ENCODE measurements around the gene PCDHAC1. TPM values are rescaled to one million over a fixed set of nuclear protein-coding genes. Genes with fewer than 3 reads are reported as not detected.

PCDHAC1 gene
- total RNA-seq, 1 experiment from 2014 or later = 7.2 TPM

- Histone ChIP-seq H3K9me3 (ENCODE audit: low read depth, low read length, poor library complexity, severe bottlenecking) (no peaks in the 10 kb centered on the region), H3K4me3 (ENCODE audit: low read depth, low read length, poor library complexity, severe bottlenecking) (no peak overlapping the region), H3K27ac (ENCODE audit: low read depth, low read length, poor library complexity, severe bottlenecking) (no peak overlapping the region), H3K36me3 (ENCODE audit: insufficient read depth, low read length, poor library complexity, severe bottlenecking) (no peaks in the 10 kb centered on the region), H3K4me1 (ENCODE audit: insufficient read depth, low read length, poor library complexity, severe bottlenecking) (peaks cover 26% of the 10 kb centered on the region), H3K27me3 (replicated peaks; ENCODE audit: insufficient read depth, low read depth, low read length, poor library complexity) (no peaks in the 10 kb centered on the region)
- no peak for DNase-seq (ENCODE audit: low spot score)
- CTCF ChIA-PET = no interaction called here
- no TSS peak for BruUV-seq (replicated peaks)
- intact Hi-C loops (cut with micrococcal nuclease; ENCODE audit: unreplicated experiment) = no loop called here
- POLR2A ChIA-PET (ENCODE audit: low non-redundant PET) = no interaction called here
- TF ChIP-seq EZH2 (IDR thresholded peaks at IDR 0.05; ENCODE audit: borderline replicate concordance, low read depth, low read length, poor library complexity, severe bottlenecking) = no peak
- no peak for TF ChIP-seq CTCF (conservative IDR thresholded peaks at IDR 0.05; ENCODE audit: low read depth, low read length)
These were observed 36.1 kb downstream of the PCDHAC1 start for GRCh38 chr5:140962190-140962589.

- CTCF ChIA-PET = no interaction called here
- POLR2A ChIA-PET (ENCODE audit: low non-redundant PET) = no interaction called here
These were observed 38.3 kb downstream of the PCDHAC1 start for GRCh38 chr5:140964356-140964755.

GRCh38 chr5:140965905-140966292 is 39.8 kb downstream of the PCDHAC1 start:
- TF ChIP-seq CTCF (conservative IDR thresholded peaks at IDR 0.05; ENCODE audit: low read depth, low read length) (no peak), EZH2 (IDR thresholded peaks at IDR 0.05; ENCODE audit: borderline replicate concordance, low read depth, low read length, poor library complexity, severe bottlenecking) (no peak)
- Histone ChIP-seq H3K27me3 (replicated peaks; ENCODE audit: insufficient read depth, low read depth, low read length, poor library complexity) (no peaks in the 10 kb centered on the region), H3K9me3 (ENCODE audit: low read depth, low read length, poor library complexity, severe bottlenecking) (no peaks in the 10 kb centered on the region), H3K4me3 (ENCODE audit: low read depth, low read length, poor library complexity, severe bottlenecking) (peak overlapping the region; percentile 68), H3K36me3 (ENCODE audit: insufficient read depth, low read length, poor library complexity, severe bottlenecking) (no peaks in the 10 kb centered on the region), H3K4me1 (ENCODE audit: insufficient read depth, low read length, poor library complexity, severe bottlenecking) (peaks cover 48% of the 10 kb centered on the region), H3K27ac (ENCODE audit: low read depth, low read length, poor library complexity, severe bottlenecking) (peak overlapping the region; percentile 71)
- ChIA-PET POLR2A (ENCODE audit: low non-redundant PET) (interaction anchor here (0.6 kb wide), 1 partner anchor 880 kb away, joined by 10 read pairs; no protein-coding TSS in a partner anchor), CTCF (interaction anchor here (1.1 kb wide), 2 partner anchors 27 to 75 kb away, joined by 3 to 4 read pairs; no protein-coding TSS in a partner anchor)
- intact Hi-C loops (cut with micrococcal nuclease; ENCODE audit: unreplicated experiment) = loop anchor here (5.0 kb wide), 1 partner anchor 36 kb away; no protein-coding TSS in a partner anchor
- BruUV-seq (replicated peaks) = no TSS peak
- DNase-seq (ENCODE audit: low spot score) = no peak

More at GRCh38 chr5:140964356-140964755, 38.3 kb downstream of the PCDHAC1 start:
- H3K4me3 ChIP-seq (ENCODE audit: low read depth, low read length, poor library complexity, severe bottlenecking) = no peak overlapping the region
- intact Hi-C loops (cut with micrococcal nuclease; ENCODE audit: unreplicated experiment) = no loop called here
- no peak for TF ChIP-seq EZH2 (IDR thresholded peaks at IDR 0.05; ENCODE audit: borderline replicate concordance, low read depth, low read length, poor library complexity, severe bottlenecking)
- TF ChIP-seq CTCF (conservative IDR thresholded peaks at IDR 0.05; ENCODE audit: low read depth, low read length) = no peak
- no peaks in the 10 kb centered on the region for H3K36me3 ChIP-seq (ENCODE audit: insufficient read depth, low read length, poor library complexity, severe bottlenecking)
- H3K27ac ChIP-seq (ENCODE audit: low read depth, low read length, poor library complexity, severe bottlenecking) = no peak overlapping the region
- peaks cover 34% of the 10 kb centered on the region for H3K4me1 ChIP-seq (ENCODE audit: insufficient read depth, low read length, poor library complexity, severe bottlenecking)
- H3K9me3 ChIP-seq (ENCODE audit: low read depth, low read length, poor library complexity, severe bottlenecking) = no peaks in the 10 kb centered on the region
- BruUV-seq (replicated peaks) = no TSS peak
- no peaks in the 10 kb centered on the region for H3K27me3 ChIP-seq (replicated peaks; ENCODE audit: insufficient read depth, low read depth, low read length, poor library complexity)
- DNase-seq (ENCODE audit: low spot score) = no peak

Measured in A673 (cell line).